HEK293T (cell line): ENCODE results near the gene ALOX5AP.

Experiments used
- CTCF ChIA-PET: fragments of 350-600 bp; formaldehyde crosslinking; extraction: SDS; loops from one replicate; lab custom pipeline; 2021; ENCODE audit warnings: antibody characterized with exemption, inconsistent platforms; lab: Yijun Ruan, JAX
- POLR2A ChIA-PET: fragments of 350-600 bp; formaldehyde crosslinking; extraction: SDS; loops from one replicate; lab custom pipeline; 2020; ENCODE audit warnings: antibody characterized with exemption, inconsistent platforms; lab: Yijun Ruan, JAX
- DNase-seq: peaks from one replicate; pipeline ENCODE4 v3.0.0; 2012; ENCODE audit warnings: mixed read lengths; ENCODE audit errors: extremely low spot score
- ARNT ChIP-seq: fragments of 450-650 bp; IDR thresholded peaks from 2 replicates; pipeline ENCODE4 v1.6.1; 2017; ENCODE audit warnings: mild to moderate bottlenecking
- BHLHE40 ChIP-seq: fragments of 450-650 bp; IDR thresholded peaks from 2 replicates; pipeline ENCODE4 v1.6.1; 2016; ENCODE audit warnings: mild to moderate bottlenecking, moderate library complexity, borderline replicate concordance
- CTBP1 ChIP-seq: fragments of 450-650 bp; IDR thresholded peaks from 2 replicates; pipeline ENCODE4 v1.6.1; 2016; ENCODE audit warnings: borderline replicate concordance
- ELF4 ChIP-seq: fragments of 450-650 bp; IDR thresholded peaks from 2 replicates; pipeline ENCODE4 v1.6.1; 2017; ENCODE audit warnings: antibody characterized with exemption
- FOXA1 ChIP-seq: fragments of 450-650 bp; IDR thresholded peaks from 2 replicates; pipeline ENCODE4 v1.6.1; 2016; ENCODE audit warnings: mild to moderate bottlenecking
- FOXK2 ChIP-seq: fragments of 450-650 bp; IDR thresholded peaks from 2 replicates; pipeline ENCODE4 v1.6.1; 2016; ENCODE audit warnings: mild to moderate bottlenecking
- FOXM1 ChIP-seq: fragments of 450-650 bp; IDR thresholded peaks from 2 replicates; pipeline ENCODE4 v1.6.1; 2017; ENCODE audit warnings: mild to moderate bottlenecking, borderline replicate concordance
- HDGF ChIP-seq: fragments of 450-650 bp; IDR thresholded peaks from 2 replicates; pipeline ENCODE4 v1.6.1; 2017; ENCODE audit warnings: antibody characterized with exemption, borderline replicate concordance
- L3MBTL2 ChIP-seq: fragments of 450-650 bp; conservative IDR thresholded peaks from 2 replicates; pipeline ENCODE4 v1.6.1; 2016; ENCODE audit warnings: mild to moderate bottlenecking
- LEF1 ChIP-seq: fragments of 450-650 bp; IDR thresholded peaks from 2 replicates; pipeline ENCODE4 v1.6.1; 2017; ENCODE audit warnings: mild to moderate bottlenecking, borderline replicate concordance
- NFRKB ChIP-seq: fragments of 450-650 bp; IDR thresholded peaks from 2 replicates; pipeline ENCODE4 v1.6.1; 2016; ENCODE audit warnings: mild to moderate bottlenecking, moderate library complexity
- SP1 ChIP-seq: fragments of 450-650 bp; IDR thresholded peaks from 2 replicates; pipeline ENCODE4 v1.6.1; 2017
- SUZ12 ChIP-seq: fragments of 450-650 bp; IDR thresholded peaks from 2 replicates; pipeline ENCODE4 v1.6.1; 2016; ENCODE audit warnings: mild to moderate bottlenecking
- TARDBP ChIP-seq: fragments of 450-650 bp; IDR thresholded peaks from 2 replicates; pipeline ENCODE4 v1.6.1; 2016
- ZNF384 ChIP-seq: fragments of 450-650 bp; IDR thresholded peaks from 2 replicates; pipeline ENCODE4 v1.6.1; 2016
- TF ChIP-seq, protein P1 (sequence below): fragments of 450-650 bp; IDR thresholded peaks from 2 replicates; pipeline ENCODE4 v1.6.1; 2016

The ALOX5AP gene

DNA sequence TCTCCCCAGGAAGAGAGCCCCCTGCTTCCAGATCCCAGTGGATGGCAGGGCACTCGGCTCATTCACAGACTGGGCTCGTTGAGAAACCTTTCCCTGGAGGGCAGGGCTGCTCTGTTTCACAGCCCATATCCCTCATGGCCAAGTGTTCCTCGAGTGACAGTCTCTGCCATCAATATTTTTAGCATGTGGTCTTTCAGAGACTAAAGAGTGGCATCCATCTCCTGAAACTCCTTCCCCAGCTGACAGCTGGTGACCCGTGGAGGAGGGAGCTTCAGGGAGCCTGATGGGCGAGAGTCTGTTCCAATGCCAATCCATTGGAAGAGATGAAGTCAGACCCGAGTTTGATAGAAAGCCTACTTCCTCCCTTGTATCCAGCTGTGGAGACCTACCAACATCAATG, 30.7 kb upstream of the ALOX5AP start:
- CTCF ChIA-PET = interaction anchor here (0.7 kb wide), 1 partner anchor 29 kb away, joined by 3 read pairs; no protein-coding TSS in a partner anchor
- POLR2A ChIA-PET = no interaction called here

DNA sequence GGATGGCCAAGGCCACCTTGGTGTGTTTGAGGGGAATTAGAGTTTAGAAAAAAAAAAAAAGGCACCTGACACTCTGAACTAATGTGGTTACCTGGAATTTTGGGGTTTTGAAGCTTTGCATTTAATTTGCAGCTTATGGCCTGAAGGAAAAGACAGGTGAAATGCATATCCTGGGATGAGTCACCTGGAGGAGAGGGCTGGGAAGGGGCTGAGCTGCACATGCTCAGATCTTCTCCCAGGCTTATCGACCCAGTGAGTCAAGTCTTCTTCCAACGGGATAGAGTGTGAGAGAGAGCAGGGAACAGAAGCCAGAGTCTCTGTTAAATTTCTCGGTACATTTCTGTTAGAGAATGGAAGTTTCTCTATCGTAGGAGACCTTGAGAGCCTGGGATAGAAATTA, 29.7 kb upstream of the ALOX5AP start:
- ChIA-PET CTCF (no interaction called here), POLR2A (no interaction called here)
- no peak for DNase-seq
- TF ChIP-seq FOXK2 = no peak
- TF ChIP-seq TARDBP = no peak
- TF ChIP-seq CTBP1 = no peak
- no peak for TF ChIP-seq LEF1
- TF ChIP-seq, protein P1, sequence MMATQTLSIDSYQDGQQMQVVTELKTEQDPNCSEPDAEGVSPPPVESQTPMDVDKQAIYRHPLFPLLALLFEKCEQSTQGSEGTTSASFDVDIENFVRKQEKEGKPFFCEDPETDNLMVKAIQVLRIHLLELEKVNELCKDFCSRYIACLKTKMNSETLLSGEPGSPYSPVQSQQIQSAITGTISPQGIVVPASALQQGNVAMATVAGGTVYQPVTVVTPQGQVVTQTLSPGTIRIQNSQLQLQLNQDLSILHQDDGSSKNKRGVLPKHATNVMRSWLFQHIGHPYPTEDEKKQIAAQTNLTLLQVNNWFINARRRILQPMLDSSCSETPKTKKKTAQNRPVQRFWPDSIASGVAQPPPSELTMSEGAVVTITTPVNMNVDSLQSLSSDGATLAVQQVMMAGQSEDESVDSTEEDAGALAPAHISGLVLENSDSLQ = no peak
- no peak for TF ChIP-seq HDGF
- TF ChIP-seq ZNF384 = no peak
- TF ChIP-seq SP1 = no peak

More for the DNA sequence above, 30.7 kb upstream of the ALOX5AP start:
- TF ChIP-seq BHLHE40 (no peak), FOXM1 (no peak), L3MBTL2 (no peak), SUZ12 (no peak), TARDBP (no peak), ARNT (no peak), NFRKB (no peak), LEF1 (no peak), SP1 (no peak), ZNF384 (no peak), CTBP1 (no peak), ELF4 (no peak), HDGF (no peak), FOXA1 (no peak), FOXK2 (no peak)
- TF ChIP-seq, protein P1 = no peak
- no peak for DNase-seq

DNA sequence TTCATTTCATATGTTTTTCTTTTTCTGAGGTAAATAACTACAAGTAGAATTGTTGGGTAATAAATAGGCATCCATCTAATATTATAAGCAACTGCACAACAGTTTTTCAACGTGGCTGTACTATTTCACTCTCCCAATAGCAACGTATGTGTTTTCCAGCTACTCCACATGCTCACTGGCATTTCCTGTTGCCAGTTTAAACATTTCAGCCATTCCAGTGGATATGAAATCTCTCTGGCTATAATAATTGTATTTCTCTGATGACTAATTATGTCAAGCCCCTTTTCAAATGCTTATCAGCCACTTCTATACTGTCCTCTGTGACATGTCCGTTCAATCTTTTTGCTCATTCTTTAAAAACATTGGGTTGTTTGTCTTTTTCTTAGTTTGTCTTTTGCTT, 26.8 kb upstream of the ALOX5AP start:
- TF ChIP-seq HDGF = no peak
- no peak for TF ChIP-seq SP1
- no peak for TF ChIP-seq ELF4
- DNase-seq = no peak
- CTCF ChIA-PET = no interaction called here
- POLR2A ChIA-PET = no interaction called here

DNA sequence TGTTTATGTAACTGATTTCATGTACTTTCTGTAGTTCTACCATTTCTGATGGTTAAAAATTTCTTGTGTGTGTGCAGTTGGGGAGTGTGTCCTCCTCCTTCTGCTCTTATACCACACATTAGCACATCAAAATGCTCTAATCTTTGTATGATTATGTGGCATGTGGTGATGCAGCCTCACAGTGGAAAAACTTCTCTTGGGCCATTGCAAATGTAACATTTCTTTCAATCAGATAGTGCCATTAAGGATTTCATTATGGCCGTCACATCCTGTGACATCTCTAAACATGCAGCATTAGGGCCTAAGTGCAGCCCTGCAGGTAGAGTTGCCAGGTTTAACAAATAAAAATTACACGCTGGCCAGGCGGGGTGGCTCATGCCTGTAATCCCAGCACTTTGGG, 24.9 kb upstream of the ALOX5AP start:
- no peak for DNase-seq
- TF ChIP-seq SUZ12 (no peak), TARDBP (no peak), FOXK2 (no peak), FOXA1 (no peak), SP1 (no peak), CTBP1 (no peak), ELF4 (no peak), NFRKB (no peak), LEF1 (no peak), FOXM1 (no peak), ZNF384 (no peak)
- TF ChIP-seq, protein P1 = no peak
- ChIA-PET POLR2A (no interaction called here), CTCF (no interaction called here)

DNA sequence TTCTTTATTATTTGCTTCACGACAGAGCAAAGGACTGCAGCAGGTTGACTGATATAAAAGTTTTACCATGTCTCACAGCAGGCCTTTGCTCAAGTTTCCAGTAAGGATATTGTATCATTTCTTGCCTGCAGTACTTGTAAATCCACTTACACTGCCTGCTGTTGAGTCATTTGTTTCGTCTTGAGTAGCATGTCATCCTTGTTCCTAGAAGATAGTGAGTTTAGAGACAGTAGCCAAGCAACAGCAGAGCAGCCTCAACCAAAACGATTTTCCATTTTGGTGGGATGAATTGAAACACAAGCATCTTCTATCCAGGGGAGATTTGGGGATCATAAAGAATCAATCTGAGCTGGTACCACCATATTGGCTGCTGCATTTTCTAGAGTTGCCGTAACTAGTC, 24.0 kb upstream of the ALOX5AP start:
- POLR2A ChIA-PET = no interaction called here
- CTCF ChIA-PET = no interaction called here
- DNase-seq = no peak
- TF ChIP-seq FOXA1 = no peak
- TF ChIP-seq L3MBTL2 = no peak
- no peak for TF ChIP-seq SUZ12
- no peak for TF ChIP-seq FOXK2
- TF ChIP-seq CTBP1 = no peak
- TF ChIP-seq BHLHE40 = no peak

DNA sequence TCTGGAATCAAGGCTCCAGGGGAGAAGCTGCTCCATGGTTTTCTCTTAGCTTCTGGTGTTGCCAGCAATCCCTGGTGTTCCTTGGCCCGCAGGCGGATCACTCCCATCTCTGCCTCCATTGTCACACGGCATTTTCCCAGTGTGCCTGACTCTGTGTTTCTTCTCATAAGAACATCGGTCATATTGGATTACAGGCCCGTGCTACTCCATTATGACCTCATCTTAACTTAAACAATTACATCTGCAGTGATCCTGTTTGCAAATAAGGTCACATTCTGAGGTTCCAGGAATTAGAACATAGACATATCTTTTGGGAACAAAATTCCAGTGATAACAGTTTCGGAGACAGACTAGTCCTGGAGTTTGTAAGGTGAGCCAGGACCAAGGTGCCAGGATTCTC, 23.5 kb upstream of the ALOX5AP start:
- ChIA-PET CTCF (no interaction called here), POLR2A (no interaction called here)
- no peak for TF ChIP-seq NFRKB
- TF ChIP-seq FOXM1 = no peak
- TF ChIP-seq HDGF = no peak
- TF ChIP-seq FOXK2 = no peak
- no peak for TF ChIP-seq CTBP1
- no peak for TF ChIP-seq FOXA1
- no peak for DNase-seq
